ENCODE data around the gene CTBP2. TPM values are rescaled to one million over a fixed set of nuclear protein-coding genes. Genes with fewer than 3 reads are reported as not detected.

Gene CTBP2
- total RNA-seq, 1 donor from 2014 or later, result 46.9 TPM

DNA sequence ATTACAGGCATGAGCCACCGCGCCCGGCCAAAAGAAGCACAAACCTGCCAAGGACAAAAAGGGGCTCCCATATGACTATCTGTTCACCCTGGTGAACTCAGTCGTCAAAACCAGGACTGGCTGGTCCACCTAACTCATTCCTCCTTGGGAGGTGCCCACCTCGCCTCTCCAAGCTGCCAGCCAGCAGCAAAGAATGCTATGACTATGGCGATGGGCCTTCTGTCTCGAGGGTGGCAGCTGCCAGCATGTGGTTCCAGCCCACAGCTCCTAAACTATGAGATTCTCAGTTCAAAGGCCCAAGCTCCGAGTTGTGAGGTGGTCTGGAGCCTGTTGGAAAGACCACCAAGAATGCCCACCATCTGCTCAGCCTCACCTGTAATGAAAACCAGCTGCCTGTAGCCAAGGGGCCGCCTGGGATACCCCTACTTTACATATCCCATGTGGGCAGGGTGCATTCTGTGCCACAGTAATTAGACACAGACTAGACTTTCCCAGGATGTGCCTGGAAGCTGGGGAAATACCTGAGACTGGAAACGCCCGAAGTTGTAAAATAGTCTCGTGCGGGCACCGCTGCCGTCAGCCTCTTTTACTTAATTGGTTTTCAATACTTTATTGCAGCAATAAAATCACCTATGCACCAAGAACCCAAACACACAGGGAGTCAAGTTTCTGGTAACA lies 147.4 kb downstream of the CTBP2 start:
- no peak for DNase-seq (ENCODE audit: low spot score)
- ATAC-seq, result no peak
- intact Hi-C loops (cut with DNase I), result no loop called here

DNA sequence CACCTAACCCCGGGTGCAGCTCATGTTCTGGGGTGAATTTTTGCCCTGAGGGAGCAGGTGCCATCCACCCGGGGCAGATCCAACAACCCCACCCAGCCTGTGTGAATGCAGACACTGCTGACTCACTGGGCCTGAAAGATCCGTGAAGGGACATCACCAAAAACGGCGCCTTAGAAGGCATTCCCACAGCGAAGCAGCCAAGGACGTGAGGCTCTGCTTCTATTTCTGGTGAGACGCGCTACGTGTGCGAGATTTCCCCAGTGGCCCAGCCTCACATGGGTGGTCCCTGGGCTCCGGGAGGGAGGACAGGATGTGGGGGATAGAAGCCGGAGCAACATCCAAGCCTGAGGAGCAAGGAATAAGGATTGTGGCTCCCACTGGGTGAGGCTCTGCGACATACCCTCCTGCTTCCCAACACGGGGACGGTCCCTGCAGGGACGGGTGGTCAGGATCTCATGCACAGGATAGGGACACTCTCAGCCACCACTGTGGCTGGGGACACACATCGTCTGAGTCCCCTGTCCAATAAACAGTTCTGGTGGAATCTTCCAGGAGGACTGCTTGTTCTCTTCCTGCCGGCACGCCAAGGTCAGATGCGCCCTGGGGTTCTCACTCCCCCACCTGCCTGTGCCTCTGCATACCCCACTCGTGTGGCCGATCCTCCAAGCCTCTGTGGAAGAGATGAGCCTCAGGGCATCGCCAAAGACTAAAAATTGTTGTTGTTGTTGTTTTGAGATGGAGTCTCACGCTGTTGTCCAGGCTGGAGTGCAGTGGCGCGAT lies 148.2 kb downstream of the CTBP2 start:
- ATAC-seq (no peak), DNase-seq (ENCODE audit: low spot score) (no peak)
- intact Hi-C loops (cut with DNase I), result no loop called here

DNA sequence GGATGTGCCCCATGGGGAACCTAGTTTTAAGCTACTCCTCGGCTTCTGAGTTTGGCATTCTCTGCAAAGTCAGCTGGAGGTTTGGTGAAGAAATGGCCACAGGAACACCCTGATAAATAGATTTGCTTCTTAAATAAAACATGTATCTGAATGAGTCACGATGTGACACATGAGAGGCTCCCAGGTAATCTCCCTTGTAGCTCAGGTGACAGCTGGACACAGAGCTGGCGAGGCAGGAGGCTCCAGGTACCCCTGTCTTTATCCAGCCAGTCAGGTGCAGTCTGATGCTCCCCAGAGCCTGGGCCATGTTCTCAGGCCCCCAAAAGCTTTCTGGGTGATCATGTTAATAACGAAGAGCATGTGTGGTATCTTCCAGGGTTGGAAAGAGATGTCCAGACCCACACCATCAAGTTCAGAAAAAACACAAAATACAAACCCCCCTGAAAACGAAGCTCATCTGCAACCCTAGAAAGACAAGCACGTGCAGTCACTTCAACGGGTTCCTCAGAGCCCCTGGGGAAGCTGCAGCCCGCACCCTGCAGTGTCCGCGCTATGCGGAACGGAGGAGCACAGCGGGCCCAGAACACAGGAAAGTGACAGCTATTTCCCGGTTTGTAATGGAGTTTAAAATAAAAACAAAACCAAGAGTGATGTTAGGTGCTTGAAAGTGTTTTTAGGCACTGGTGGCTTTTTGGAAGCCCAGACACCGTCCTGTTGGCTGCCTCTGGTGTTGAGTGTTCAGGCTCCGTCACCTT lies 149.0 kb downstream of the CTBP2 start:
- DNase-seq (ENCODE audit: low spot score), result no peak
- no peak for ATAC-seq
- intact Hi-C loops (cut with DNase I), result no loop called here

DNA sequence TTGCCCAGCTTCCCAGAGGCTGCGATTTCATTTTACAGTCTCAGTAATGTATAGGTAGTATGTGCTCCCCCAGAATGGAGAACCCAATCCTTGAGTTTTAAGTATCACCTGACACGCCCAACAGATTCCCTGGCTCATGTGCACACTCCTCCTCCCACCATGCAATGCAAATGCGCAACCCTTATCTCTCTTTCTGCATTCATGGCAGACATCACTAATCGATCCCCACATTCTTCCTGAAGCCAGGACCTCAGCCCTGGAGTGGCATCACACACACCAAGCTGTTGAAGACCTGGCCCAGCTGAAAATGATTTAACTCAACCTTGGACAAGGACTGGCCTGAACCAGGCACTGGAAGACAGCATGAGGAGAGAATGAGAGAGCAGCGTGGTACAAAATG lies 150.0 kb downstream of the CTBP2 start:
- intact Hi-C loops (cut with DNase I), result no loop called here
- DNase-seq (ENCODE audit: low spot score) (no peak), ATAC-seq (no peak)

DNA sequence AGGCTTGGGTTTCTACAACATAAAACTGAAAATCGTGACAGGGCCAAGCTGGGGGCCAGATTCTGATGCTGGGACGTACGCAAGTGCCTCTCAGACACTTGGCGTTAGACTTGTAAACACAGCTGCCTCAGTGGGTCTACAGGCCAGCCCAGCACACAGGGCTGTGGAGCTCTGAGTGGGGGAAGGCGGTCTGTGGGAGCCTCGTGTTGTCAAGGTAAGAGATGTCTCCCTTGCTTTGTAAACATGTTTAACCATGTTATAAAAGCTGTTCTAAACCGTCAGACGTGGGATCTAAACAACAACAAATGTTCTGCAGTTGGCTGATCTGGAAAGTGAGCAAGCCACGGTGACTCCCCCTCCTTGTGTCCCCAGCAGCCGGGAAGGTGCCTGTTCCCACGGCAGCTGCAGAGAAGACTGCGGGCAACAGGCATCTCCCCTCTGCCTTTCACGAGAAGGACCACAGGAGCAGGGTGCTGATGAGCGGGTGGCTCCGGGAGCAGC lies 150.7 kb downstream of the CTBP2 start:
- intact Hi-C loops (cut with DNase I), result no loop called here
- DNase-seq (ENCODE audit: low spot score), result peak; percentile 28

DNA sequence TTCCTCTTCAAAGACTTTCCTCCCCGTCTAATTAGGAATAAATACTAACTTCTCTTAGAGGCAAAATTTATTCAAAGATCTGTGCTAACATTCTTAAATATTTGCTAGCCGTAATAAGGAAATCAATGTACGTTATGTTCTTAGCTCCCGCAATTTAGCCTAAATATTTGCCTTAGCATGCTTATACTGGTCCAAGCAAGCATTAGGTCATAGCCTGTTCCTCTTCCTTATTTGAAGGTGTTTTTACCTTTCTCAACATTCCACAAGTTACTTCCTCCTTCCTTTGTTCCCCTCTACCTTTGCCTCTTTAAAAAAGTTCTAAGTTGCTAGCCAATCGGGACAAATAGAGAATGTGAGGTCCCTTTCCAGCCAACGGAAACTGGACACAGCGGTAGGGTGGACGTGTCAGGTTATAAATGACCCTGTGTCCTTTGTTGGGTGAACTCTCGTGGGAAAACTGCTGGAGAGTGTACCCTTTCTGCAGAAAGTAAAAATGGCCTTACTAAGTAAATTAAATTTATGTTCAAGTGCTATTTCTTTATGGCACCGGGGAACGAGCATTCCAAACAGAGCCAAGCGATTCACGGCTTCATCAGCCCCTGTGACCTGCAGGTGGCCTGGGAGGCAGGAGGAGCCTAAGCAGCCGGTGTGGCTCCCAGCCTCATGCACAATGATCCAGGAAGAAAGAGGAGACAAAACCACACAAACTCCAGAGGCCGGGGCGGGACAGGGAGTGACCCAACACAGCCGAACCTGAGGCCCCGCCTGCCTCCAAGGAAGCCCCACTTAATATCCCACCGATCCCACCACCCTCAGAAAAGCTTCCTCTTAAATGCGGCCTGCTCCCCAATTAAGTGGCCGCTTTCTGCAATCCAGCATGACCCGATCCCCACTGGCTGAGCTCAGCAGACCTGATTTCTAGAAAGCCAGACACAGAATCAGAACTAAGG lies 151.4 kb downstream of the CTBP2 start:
- no peak for ATAC-seq
- peak; percentile 45 for DNase-seq (ENCODE audit: low spot score)
- intact Hi-C loops (cut with DNase I), result no loop called here

More for the DNA sequence above, 150.7 kb downstream of the CTBP2 start:
- no peak for ATAC-seq

DNA sequence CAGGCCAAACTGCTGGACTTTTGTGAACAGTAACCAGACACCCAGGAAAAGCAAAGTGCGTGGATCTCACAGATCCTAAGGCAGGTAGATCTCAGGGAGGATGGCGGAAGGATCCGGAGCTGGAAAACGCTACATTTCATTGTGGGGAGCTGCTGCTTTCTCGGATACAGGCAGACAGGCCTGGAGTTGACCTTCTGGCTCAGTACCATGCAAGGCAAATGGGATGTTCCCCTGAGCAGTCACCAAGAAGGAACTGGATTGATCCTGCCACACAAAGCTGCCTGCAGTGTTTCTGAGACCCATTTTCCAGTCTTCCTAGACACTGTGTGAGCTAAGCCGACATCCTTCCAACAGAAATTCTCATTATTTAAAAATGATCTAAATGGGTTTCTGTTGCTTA lies 152.9 kb downstream of the CTBP2 start:
- ATAC-seq (peak; percentile 41), DNase-seq (ENCODE audit: low spot score) (no peak)
- intact Hi-C loops (cut with DNase I), result no loop called here

DNA sequence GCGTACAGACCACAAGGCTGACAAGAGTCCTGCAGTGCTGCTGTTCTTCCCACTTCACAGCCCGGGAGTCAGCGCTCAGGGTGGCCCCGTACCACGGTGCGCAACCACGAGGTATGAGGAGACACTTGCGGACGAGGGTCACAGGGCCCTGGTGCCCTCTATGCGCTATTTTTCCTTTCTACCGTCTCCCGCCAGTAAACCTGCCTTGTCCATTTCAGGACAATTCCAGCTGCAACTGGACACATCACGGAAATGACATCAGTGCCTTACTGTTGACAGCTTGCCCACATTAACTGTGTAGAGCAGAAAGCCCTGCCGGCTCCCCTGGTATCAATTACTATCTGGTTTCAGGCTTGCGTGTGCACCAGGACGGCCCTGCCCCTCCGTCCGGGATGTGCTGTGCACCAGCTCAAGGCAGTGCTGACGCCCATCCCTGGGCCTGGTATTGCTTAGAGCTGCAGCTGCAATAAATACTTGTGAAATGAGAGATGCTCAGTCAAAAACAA lies 153.4 kb downstream of the CTBP2 start:
- ATAC-seq, result peak; percentile 71
- intact Hi-C loops (cut with DNase I), result no loop called here

DNA sequence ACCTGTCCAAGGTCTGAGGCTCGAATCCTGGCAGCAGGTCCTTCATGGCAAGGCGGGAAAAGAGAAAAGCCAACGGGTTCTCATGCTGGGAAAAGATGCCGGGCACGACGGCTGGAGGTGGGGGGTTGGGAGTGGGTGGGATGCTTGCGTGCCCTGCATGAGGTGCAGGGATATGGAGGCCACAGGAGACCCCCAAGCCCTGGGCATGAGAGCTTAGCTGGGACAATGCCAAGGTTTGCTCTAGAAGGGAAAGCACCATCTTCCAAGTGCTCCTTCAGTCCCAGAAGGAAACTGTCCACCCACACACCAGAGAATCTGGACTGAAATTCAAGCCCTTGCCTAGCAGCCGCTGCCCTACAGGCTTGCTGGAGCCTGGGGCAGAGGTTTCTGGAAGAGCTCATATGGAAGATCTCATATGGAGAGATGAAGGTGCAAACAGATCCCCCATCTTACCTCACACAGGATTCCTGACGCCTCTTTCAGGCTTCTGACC lies 154.1 kb downstream of the CTBP2 start:
- no peak for ATAC-seq
- intact Hi-C loops (cut with DNase I), result no loop called here
- DNase-seq (ENCODE audit: low spot score), result no peak

More for the DNA sequence above, 153.4 kb downstream of the CTBP2 start:
- peak; percentile 60 for DNase-seq (ENCODE audit: low spot score)

DNA sequence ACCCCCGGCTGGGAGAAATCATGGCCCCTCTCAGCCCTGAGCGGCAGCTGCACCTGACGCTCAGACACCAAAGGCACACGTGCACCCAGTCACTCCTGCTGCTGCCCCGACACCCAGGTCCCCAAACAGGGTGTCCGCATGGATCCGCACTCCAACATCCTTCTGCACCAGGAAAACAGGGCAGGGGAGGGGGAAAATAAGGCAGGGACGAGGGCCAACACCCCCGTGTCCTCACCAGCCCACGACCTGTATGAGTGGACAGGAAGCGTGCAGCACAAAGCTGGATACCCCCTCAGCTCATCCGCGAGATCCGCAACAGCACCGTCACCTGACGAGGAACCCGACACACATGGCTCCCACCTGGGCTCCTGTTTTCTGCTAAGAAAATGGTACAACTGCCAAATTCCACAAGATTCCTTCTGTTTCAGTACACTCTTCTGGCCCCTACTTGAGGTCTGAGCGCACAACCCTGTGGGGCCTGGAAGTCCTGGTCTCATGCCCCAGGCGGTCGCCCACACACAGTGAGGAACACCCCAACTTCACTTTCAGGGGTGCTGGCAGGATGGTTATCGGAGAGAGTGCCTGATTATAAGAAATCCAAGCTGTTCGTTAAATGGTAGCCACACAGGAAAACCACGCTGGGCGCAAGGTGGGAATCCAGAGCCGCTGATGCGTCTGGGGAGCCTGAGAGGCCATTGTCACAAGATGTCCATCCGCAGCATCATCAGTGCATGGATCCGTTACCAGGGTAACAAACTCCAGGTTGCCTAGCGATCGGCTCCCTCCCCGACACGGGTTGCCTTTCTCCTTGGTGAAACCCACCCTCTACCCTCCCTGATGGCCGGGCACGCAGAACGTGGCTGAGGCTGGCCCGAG lies 154.8 kb downstream of the CTBP2 start:
- ATAC-seq, result no peak
- intact Hi-C loops (cut with DNase I), result no loop called here
- DNase-seq (ENCODE audit: low spot score), result peak; percentile 53

DNA sequence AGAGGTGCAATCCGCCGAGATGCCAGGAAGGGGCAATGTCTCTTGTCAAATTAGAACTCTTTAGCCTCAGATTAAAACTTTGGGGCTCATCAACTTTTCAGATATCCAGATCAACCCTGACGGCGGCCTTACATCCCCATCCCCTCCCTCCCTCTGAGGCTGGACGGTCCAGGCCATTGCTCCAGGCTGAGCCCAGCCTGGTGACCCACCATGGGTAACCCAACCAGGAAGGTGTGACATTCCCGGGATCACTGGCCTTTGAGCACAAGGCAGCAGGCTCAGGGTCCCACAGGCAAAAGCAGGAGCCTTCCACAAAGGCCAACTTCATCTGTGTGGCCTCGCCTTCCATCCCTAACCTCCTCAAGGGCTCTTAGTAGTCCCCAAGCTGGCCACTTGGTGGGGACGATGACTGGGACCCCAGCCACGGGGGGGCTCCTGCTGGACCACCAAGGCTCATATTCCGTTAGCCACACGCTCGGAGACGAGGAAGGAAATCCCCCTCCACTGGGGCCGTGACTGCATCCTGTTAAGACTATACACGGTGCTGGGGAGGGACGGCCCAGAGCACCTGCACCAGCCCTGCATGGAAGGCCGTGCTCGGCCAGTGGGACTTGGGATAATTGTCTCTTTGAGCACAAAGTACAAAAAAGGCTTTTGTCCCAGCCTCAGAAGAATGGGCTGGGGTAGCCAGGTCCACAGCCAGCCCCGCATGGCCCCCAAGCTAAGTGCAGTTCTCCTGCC lies 155.6 kb downstream of the CTBP2 start:
- peak; percentile 55 for DNase-seq (ENCODE audit: low spot score)
- ATAC-seq, result no peak
- intact Hi-C loops (cut with DNase I), result no loop called here

DNA sequence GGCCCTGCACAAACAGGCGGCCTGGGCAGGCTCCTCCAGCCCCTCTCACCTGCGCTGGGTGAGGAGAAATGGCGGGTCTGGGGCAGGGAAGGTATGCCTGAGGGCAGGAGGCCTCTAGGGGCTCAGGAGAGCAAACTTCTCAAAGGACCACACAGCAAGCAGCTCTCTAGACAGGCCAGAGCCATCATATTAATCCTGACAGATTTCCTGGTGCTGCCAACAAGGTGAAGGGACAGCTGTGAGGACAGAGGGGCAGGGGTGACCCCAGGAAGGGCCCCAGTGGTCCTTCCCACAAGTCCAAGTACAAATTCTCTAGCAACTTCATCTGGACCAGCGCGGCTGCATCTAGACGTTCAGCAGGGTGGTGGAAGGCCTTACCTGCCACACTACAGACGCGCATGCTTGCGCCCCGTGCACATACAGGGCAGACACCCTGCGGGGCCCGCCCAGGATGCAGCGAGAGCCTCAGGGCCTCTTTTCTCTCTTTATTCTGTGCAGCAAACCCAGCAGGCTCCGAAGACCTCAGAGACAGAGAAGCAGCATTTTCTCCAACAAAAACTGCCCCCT lies 156.4 kb downstream of the CTBP2 start:
- intact Hi-C loops (cut with DNase I), result no loop called here
- DNase-seq (ENCODE audit: low spot score), result no peak
- no peak for ATAC-seq

DNA sequence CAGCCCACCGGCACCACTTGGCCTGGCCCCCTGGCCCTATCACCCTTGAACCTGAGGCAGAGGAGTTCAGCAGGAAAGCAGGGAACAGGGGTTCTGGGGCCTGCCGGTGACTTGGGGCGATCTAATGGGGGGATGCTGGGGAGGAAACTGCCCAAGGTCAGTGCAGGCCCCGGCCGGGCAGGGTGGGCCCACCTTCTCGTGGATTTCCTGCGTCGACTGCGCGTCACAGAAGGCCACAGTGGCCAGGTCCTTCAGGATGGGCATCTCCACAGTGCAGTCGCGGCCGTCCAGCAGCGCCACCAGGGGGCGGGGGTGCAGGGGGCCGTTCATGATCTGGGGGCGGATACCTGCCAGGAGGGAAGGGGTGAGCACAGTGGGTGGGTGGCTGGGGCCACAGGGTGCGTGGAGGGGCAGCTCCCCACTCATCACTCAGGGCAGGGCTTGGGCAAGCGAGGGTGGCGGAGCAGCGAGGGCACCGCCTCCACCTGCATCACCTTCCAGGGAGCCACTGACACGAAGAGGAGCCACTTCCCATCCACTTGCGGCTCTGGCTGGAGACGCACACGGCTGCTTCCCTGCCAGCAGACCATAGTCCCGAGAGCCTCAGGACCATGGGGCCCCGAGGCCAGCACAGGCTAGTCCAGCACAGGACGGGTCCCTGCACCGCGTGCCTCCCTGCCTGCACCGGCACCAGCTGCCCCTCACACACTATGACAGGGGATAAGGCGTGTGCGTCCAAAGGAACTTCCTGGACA lies 157.0 kb downstream of the CTBP2 start:
- peak; percentile 56 for DNase-seq (ENCODE audit: low spot score)
- intact Hi-C loops (cut with DNase I), result no loop called here
- no peak for ATAC-seq

DNA sequence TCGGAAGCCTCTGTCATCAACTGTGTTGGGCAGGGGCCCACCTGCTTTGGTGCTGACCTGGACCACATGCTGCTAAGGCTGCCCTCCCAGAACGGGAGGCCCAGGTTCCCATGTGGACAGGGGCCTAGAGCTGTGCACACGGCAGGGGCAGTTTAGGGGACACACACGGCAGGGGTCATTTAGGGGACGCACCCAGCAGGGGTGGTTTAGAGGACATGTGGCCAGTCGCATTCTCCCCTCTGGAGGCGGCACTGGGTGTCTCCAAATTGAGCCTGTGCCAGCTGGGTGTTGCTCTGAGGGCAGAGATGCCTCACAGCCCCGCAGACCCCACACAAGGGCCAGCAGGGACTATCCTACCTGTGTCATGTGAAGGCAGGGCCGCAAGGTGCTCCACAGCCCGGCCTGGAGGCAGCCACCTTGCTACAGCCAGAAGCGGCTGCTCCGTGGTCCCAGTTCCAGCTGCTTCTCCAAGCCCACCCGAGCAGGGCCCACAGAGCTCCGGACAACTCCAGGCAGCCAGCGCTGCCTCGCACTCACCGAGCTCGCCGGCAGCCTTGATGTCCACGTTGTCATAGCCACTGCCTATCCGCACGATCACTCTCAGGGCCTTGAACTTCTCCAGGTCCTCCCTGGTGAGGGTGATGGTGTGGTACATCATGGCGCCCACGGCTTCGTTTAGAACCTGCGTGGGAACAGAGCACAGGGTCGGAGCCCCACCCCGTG lies 157.8 kb downstream of the CTBP2 start:
- ATAC-seq, result no peak
- peak; percentile 59 for DNase-seq (ENCODE audit: low spot score)
- intact Hi-C loops (cut with DNase I), result no loop called here

DNA sequence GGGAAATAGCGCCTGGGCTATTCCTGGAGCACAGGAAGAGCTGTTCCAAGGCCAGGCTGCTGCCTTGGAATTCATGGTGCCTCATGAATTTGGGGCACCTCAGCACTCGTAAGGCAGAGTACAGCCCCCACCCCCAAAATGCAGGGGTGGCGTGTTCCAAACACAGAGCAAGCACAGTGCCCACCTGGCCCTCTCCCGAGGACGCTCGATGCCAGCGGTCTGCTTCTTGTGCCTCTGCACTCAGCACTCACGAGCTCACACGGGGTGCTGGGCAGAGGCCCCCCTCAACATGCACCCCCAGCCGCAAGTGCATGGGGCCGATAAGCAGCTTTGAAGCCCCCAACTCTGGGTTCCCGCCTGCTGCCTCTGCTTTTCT lies 158.3 kb downstream of the CTBP2 start:
- DNase-seq (ENCODE audit: low spot score) (peak; percentile 58), ATAC-seq (no peak)
- intact Hi-C loops (cut with DNase I), result no loop called here

All from sciatic nerve (tissue), 2 donors.